Tibial nerve (tissue), 4 donors: ENCODE data around the gene RHCE. TPM values are rescaled to one million over a fixed set of nuclear protein-coding genes. Genes with fewer than 3 reads are reported as not detected.
A peak's percentile ranks its signal among the peaks of the same experiment; 100 is the strongest.
"Not testable (repeated sequence)": the region's sequence is repeated elsewhere in the genome, so short reads cannot be mapped to it uniquely, and the experiment has no call there.

Source experiments
- DNase-seq, 2 donors: peaks; one replicate each; pipeline ENCODE4 v3.0.0-alpha.2; 2019; ENCODE audit warnings: low spot score in 2 of 2
- H3K27ac ChIP-seq, 4 donors: fragments of 200-600 bp; sonication (generic) in 3 of 4; one replicate each; pipeline ENCODE4 v1.5.1; 2017 to 2019; ENCODE audit warnings: mild to moderate bottlenecking in 1 of 4
- H3K27me3 ChIP-seq, 2 donors: fragments of 200-600 bp; sonication (generic) in 1 of 2; one replicate each; pipeline versions ENCODE4 v1.5.1 to v1.6.0; 2017 to 2019
- H3K36me3 ChIP-seq, 3 donors: fragments of 200-600 bp; sonication (generic); one replicate each; pipeline ENCODE4 v1.5.1; 2018 to 2019
- H3K4me1 ChIP-seq, 4 donors: fragments of 200-600 bp; sonication (generic) in 3 of 4; one replicate each; pipeline ENCODE4 v1.5.1; 2017 to 2019
- H3K4me3 ChIP-seq, 4 donors: fragments of 200-600 bp; sonication (generic) in 3 of 4; one replicate each; pipeline ENCODE4 v1.5.1; 2017 to 2019; ENCODE audit warnings: mild to moderate bottlenecking in 1 of 4, moderate library complexity in 1 of 4
- H3K9me3 ChIP-seq, 4 donors: fragments of 200-600 bp; sonication (generic) in 3 of 4; one replicate each; pipeline ENCODE4 v1.5.1; 2017 to 2019
- CTCF ChIP-seq, 5 experiments: fragments of 200-600 bp in 3 of 5; fragments of 450-650 bp in 2 of 5; sonication (generic) in 3 of 5; IDR thresholded peaks; one replicate each; pipeline ENCODE4 v1.5.1; 2016 to 2019; ENCODE audit warnings: antibody characterized with exemption in 5 of 5, mild to moderate bottlenecking in 3 of 5, moderate library complexity in 2 of 5
- EP300 ChIP-seq, 2 donors: sonication (generic); formaldehyde crosslinking; IDR thresholded peaks; one replicate each; pipeline ENCODE4 v1.6.1; 2017; ENCODE audit warnings: antibody characterized with exemption in 2 of 2, mild to moderate bottlenecking in 1 of 2
- POLR2A ChIP-seq, 2 donors: fragments of 450-650 bp; IDR thresholded peaks; one replicate each; pipeline ENCODE4 v1.6.1; 2017; ENCODE audit warnings: antibody characterized with exemption in 2 of 2, mild to moderate bottlenecking in 2 of 2, moderate library complexity in 2 of 2
- WGBS, 2 donors: methylation state at CpG; one replicate each; pipeline ENCODE4 v1.1.5; 2018; 5-methylcytosine and 5-hydroxymethylcytosine counted together
- total RNA-seq, 4 donors: library from RNA; depleted of rRNA; stranded (reverse); fragments of >200 nt; gene quantifications; one replicate each; pipeline ENCODE4 v1.1.0, GENCODE V29; 2016

The RHCE gene
- total RNA-seq, 4 donors from 2014 or later, result 0.22 TPM; not detected in 3

- Histone ChIP-seq H3K4me1 (peaks cover 0 to 42% (median 27%) of the 10 kb centered on the region in 4 donors), H3K9me3 (no peaks in the 10 kb centered on the region), H3K27me3 (no peaks in the 10 kb centered on the region), H3K36me3 (no peaks in the 10 kb centered on the region), H3K4me3 (peak within 1 kb of the TSS; percentile 94 to 100 (median 98)), H3K27ac (peak within 1 kb of the TSS; percentile 72 to 96 (median 92))
- peak; percentile 95 to 98 for DNase-seq
- 0 to 1% methylated on average over 39 to 57 of the region's 87 CpGs for WGBS, 2 donors
- TF ChIP-seq POLR2A (IDR thresholded peaks at IDR 0.05) (peak; percentile 23 to 62), CTCF (IDR thresholded peaks at IDR 0.05) (peak in 1 of 5 experiments; percentile 7), EP300 (IDR thresholded peaks at IDR 0.05) (peak in 1 of 2 donors; percentile 77)
These were observed 9.7 kb upstream of the RHCE start, which contains the start of gene MACO1 for GRCh38 chr1:25430073-25430966. TSS of gene MACO1 (plus strand) at chr1:25430897. CDS start at chr1:25431099, 202 bp downstream.

GRCh38 chr1:25428475-25429166 is 8.0 kb upstream of the RHCE start:
- no peak for DNase-seq
- Histone ChIP-seq H3K4me3 (no peak overlapping the region), H3K4me1 (peaks cover 0 to 25% (median 12%) of the 10 kb centered on the region in 4 donors), H3K36me3 (no peaks in the 10 kb centered on the region), H3K9me3 (no peaks in the 10 kb centered on the region), H3K27ac (no peak overlapping the region), H3K27me3 (no peaks in the 10 kb centered on the region)
- 90 to 92% methylated on average over 7 of the region's 7 CpGs for WGBS, 2 donors
- TF ChIP-seq CTCF (IDR thresholded peaks at IDR 0.05) (no peak), EP300 (IDR thresholded peaks at IDR 0.05) (no peak), POLR2A (IDR thresholded peaks at IDR 0.05) (no peak)

- Histone ChIP-seq H3K9me3 (no peaks in the 10 kb centered on the region), H3K4me1 (peaks cover 0 to 16% (median 8%) of the 10 kb centered on the region in 4 donors), H3K36me3 (no peaks in the 10 kb centered on the region), H3K27ac (no peak overlapping the region), H3K27me3 (no peaks in the 10 kb centered on the region), H3K4me3 (no peak overlapping the region)
- TF ChIP-seq EP300 (IDR thresholded peaks at IDR 0.05) (no peak), CTCF (IDR thresholded peaks at IDR 0.05) (no peak), POLR2A (IDR thresholded peaks at IDR 0.05) (no peak)
- no peak for DNase-seq
- WGBS, 2 donors, result 100% methylated on average over 1 of the region's 1 CpG
These were observed 7.1 kb upstream of the RHCE start for GRCh38 chr1:25427696-25428095.

- H3K9me3 ChIP-seq, result no peaks in the 10 kb centered on the region
- H3K27ac ChIP-seq, result no peak overlapping the region
- no peaks in the 10 kb centered on the region for H3K27me3 ChIP-seq
- peaks cover 0 to 6% (median 2%) of the 10 kb centered on the region in 4 donors for H3K4me1 ChIP-seq
- DNase-seq, result no peak
- WGBS, 2 donors, result 84 to 91% methylated on average over 16 of the region's 16 CpGs
- H3K36me3 ChIP-seq, result no peaks in the 10 kb centered on the region
- TF ChIP-seq POLR2A (IDR thresholded peaks at IDR 0.05), result no peak
- no peak for TF ChIP-seq EP300 (IDR thresholded peaks at IDR 0.05)
- TF ChIP-seq CTCF (IDR thresholded peaks at IDR 0.05), result no peak
- H3K4me3 ChIP-seq, result no peak overlapping the region
These were observed 4.8 kb upstream of the RHCE start for GRCh38 chr1:25425098-25426085.

- 72 to 75% methylated on average over 6 of the region's 6 CpGs for WGBS, 2 donors
- not testable (repeated sequence) for H3K36me3 ChIP-seq, H3K27me3 ChIP-seq, H3K27ac ChIP-seq, H3K9me3 ChIP-seq, H3K4me3 ChIP-seq, DNase-seq, H3K4me1 ChIP-seq
These were observed 2.6 kb upstream of the RHCE start for GRCh38 chr1:25423206-25423605.

GRCh38 chr1:25419339-25419738 is 1.3 kb downstream of the RHCE start:
- H3K27me3 ChIP-seq, H3K4me1 ChIP-seq, DNase-seq, H3K9me3 ChIP-seq, H3K36me3 ChIP-seq, H3K27ac ChIP-seq, H3K4me3 ChIP-seq: not testable (repeated sequence)
- 87 to 100% methylated on average over 1 of the region's 1 CpG for WGBS, 2 donors

- not testable (repeated sequence) for DNase-seq, H3K27me3 ChIP-seq, H3K36me3 ChIP-seq, H3K4me1 ChIP-seq, H3K4me3 ChIP-seq, H3K27ac ChIP-seq, H3K9me3 ChIP-seq
- 85 to 90% methylated on average over 4 of the region's 4 CpGs for WGBS, 2 donors
These were observed 3.3 kb downstream of the RHCE start for GRCh38 chr1:25417280-25417679.

GRCh38 chr1:25414578-25414977 is 6.0 kb downstream of the RHCE start:
- not testable (repeated sequence) for H3K27ac ChIP-seq, H3K4me1 ChIP-seq, H3K27me3 ChIP-seq, H3K36me3 ChIP-seq, H3K4me3 ChIP-seq, H3K9me3 ChIP-seq, DNase-seq
- 73 to 80% methylated on average over 1 of the region's 1 CpG for WGBS, 2 donors
